Measurements from ENCODE around the gene OGFOD2. TPM values are rescaled to one million over a fixed set of nuclear protein-coding genes. Genes with fewer than 3 reads are reported as not detected.

Gene OGFOD2
- total RNA-seq, 2 donors from 2014 or later: 26.3 to 27.6 TPM

DNA sequence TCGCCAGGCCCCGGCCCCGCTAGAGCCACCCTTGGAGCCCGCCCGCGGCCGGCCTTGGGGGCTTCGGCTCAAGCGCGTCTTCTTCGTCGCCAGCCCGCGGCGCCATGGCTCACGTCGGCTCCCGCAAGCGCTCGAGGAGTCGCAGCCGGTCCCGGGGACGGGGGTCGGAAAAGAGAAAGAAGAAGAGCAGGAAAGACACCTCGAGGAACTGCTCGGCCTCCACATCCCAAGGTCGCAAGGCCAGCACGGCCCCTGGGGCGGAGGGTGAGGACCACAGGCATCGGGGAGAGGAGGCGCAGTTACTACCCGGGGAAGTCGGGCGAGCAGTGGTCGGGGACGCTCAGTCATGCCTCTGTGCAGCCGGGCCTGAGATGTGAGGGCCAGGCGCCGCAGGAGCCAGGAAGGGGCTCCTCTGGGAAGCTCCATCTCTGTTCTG, 6.0 kb downstream of the OGFOD2 start:
- TF ChIP-seq POLR2A (IDR thresholded peaks at IDR 0.05) (no peak), POLR2AphosphoS5 (IDR thresholded peaks at IDR 0.05) (no peak)
- TF ChIP-seq, protein P1, sequence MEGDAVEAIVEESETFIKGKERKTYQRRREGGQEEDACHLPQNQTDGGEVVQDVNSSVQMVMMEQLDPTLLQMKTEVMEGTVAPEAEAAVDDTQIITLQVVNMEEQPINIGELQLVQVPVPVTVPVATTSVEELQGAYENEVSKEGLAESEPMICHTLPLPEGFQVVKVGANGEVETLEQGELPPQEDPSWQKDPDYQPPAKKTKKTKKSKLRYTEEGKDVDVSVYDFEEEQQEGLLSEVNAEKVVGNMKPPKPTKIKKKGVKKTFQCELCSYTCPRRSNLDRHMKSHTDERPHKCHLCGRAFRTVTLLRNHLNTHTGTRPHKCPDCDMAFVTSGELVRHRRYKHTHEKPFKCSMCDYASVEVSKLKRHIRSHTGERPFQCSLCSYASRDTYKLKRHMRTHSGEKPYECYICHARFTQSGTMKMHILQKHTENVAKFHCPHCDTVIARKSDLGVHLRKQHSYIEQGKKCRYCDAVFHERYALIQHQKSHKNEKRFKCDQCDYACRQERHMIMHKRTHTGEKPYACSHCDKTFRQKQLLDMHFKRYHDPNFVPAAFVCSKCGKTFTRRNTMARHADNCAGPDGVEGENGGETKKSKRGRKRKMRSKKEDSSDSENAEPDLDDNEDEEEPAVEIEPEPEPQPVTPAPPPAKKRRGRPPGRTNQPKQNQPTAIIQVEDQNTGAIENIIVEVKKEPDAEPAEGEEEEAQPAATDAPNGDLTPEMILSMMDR (IDR thresholded peaks at IDR 0.05): no peak
- H3K36me3 ChIP-seq: no peaks in the 10 kb centered on the region

DNA sequence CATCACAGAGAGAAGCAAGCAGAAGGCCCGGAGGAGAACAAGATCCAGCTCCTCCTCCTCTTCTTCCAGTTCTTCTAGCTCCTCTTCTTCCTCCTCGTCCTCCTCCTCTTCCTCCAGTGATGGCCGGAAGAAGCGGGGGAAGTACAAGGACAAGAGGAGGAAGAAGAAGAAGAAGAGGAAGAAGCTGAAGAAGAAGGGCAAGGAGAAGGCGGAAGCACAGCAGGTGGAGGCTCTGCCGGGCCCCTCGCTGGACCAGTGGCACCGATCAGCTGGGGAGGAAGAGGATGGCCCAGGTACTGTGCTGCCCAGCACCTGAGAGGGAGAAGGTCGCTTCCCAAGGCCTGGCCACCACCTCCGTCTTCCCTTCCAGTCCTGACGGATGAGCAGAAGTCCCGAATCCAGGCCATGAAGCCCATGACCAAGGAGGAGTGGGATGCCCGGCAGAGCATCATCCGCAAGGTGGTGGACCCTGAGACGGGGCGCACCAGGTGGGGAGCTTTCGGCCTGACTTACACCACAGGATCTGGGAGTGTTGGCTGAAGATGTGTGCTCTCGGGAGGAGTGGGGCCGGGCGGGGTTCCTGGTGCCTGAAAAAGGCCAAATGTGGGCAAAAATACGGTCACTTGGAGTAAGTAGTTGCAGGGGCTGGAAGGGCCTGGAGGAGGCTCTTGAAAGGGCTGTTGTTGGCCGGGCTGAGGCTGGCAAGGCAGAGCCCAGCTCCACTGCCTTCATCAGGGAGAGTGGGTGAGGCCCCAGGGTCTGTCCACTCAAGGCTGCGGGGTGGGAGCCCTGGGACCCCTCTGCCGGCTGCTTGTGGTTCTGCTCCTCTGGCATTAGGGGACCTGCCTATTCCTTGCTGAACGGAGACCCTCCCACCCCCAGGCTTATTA, 6.8 kb downstream of the OGFOD2 start:
- no peaks in the 10 kb centered on the region for H3K9me3 ChIP-seq
- TF ChIP-seq POLR2AphosphoS5 (IDR thresholded peaks at IDR 0.05) (no peak), POLR2A (IDR thresholded peaks at IDR 0.05) (no peak)
- TF ChIP-seq, protein P1 (IDR thresholded peaks at IDR 0.05): no peak
- peak overlapping the region; percentile 84 to 85 for H3K27ac ChIP-seq
- intact Hi-C loops (cut with DNase I): loop anchor here (5.0 kb wide), 3 partner anchors 170 to 600 kb away; partner anchors contain the start of genes MPHOSPH9, MTRFR, PITPNM2 and TMED2
- H3K36me3 ChIP-seq: no peaks in the 10 kb centered on the region
- H3K4me1 ChIP-seq (replicated peaks): peaks cover 37% of the 10 kb centered on the region
- H3K4me3 ChIP-seq: peak overlapping the region; percentile 95 to 97
- WGBS: 64% methylated on average over 25 of the region's 25 CpGs
- H3K27me3 ChIP-seq (replicated peaks; ENCODE audit: insufficient read depth): no peaks in the 10 kb centered on the region
- DNase-seq (ENCODE audit: low spot score): no peak

More for the DNA sequence above, 6.0 kb downstream of the OGFOD2 start:
- H3K9me3 ChIP-seq: no peaks in the 10 kb centered on the region
- no peak for DNase-seq (ENCODE audit: low spot score)
- peak overlapping the region; percentile 95 to 97 for H3K4me3 ChIP-seq
- 2% methylated on average over 40 of the region's 40 CpGs for WGBS
- intact Hi-C loops (cut with DNase I): loop anchor here (5.0 kb wide), 3 partner anchors 171 to 601 kb away; partner anchors contain the start of genes MPHOSPH9, MTRFR, PITPNM2 and TMED2
- H3K27ac ChIP-seq: peak overlapping the region; percentile 84 to 85
- peaks cover 44% of the 10 kb centered on the region for H3K4me1 ChIP-seq (replicated peaks)
- no peaks in the 10 kb centered on the region for H3K27me3 ChIP-seq (replicated peaks; ENCODE audit: insufficient read depth)

DNA sequence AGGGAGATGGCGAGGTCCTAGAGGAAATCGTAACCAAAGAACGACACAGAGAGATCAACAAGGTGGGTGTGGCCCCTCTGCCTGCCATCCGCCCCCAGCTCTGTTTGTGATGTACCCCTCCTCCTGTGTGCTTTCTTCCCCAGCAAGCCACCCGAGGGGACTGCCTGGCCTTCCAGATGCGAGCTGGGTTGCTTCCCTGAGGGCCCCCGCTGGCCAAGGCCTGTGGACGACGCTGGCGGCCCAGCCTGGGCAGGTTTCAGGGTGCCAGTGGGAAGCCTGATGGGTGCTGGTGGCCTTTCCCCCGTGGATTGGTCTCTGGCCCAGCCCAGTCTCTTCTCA, 7.4 kb downstream of the OGFOD2 start:
- Histone ChIP-seq H3K4me1 (replicated peaks) (peaks cover 36% of the 10 kb centered on the region), H3K27me3 (replicated peaks; ENCODE audit: insufficient read depth) (no peaks in the 10 kb centered on the region), H3K9me3 (no peaks in the 10 kb centered on the region), H3K27ac (peak overlapping the region in 1 of 2 donors; percentile 84), H3K4me3 (no peak overlapping the region), H3K36me3 (no peaks in the 10 kb centered on the region)
- TF ChIP-seq, protein P1 (IDR thresholded peaks at IDR 0.05): no peak
- TF ChIP-seq POLR2AphosphoS5 (IDR thresholded peaks at IDR 0.05) (no peak), POLR2A (IDR thresholded peaks at IDR 0.05) (no peak)
- no peak for DNase-seq (ENCODE audit: low spot score)
- intact Hi-C loops (cut with DNase I): loop anchor here (5.0 kb wide), 3 partner anchors 170 to 600 kb away; partner anchors contain the start of genes MPHOSPH9, MTRFR, PITPNM2 and TMED2
- WGBS: 71% methylated on average over 11 of the region's 11 CpGs

DNA sequence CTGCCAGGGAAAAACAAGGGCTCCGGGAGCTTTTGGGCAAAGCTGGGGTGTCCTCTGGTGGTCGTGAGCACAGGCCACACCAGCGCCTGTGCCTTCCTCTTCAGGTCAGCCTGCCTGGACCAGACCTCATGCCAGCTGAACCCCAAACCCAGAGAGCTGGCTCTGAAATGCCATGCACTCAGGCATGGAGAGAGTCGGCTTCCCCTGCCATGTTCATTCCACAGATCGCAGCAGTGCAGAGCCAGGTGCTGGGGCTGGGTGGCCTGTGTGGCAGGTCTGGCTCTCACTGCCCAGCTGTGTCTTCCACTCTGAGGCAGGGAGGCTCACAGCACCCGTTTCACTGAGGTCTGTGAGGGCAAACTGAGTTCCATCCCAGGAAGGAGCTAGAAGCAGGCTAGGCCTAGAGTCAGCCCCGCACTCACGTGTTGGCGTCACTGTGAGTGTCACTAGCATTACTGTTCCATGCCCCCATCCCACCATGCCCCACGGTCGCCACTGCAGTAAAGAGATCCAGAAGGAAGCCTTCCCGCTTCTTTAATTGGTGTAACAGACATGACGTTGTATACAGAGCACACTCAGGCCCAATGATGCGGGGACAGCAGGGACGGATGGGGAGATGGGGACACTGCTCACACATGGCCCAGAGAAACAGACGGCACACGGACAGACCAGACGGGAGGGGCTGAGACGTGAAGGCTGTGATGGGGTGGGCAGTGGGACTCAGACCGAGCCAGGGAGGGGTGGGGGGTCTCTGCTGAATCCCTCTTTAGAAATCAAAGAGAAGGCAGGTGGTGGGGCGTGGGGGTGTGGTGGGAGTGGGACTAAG, 8.1 kb downstream of the OGFOD2 start:
- H3K4me1 ChIP-seq (replicated peaks): peaks cover 36% of the 10 kb centered on the region
- WGBS: 60% methylated on average over 21 of the region's 21 CpGs
- no peak for DNase-seq (ENCODE audit: low spot score)
- H3K9me3 ChIP-seq: no peaks in the 10 kb centered on the region
- no peak overlapping the region for H3K4me3 ChIP-seq
- intact Hi-C loops (cut with DNase I): loop anchor here (5.0 kb wide), 3 partner anchors 169 to 599 kb away; partner anchors contain the start of genes MPHOSPH9, MTRFR, PITPNM2 and TMED2
- peak overlapping the region; percentile 62 to 64 for H3K27ac ChIP-seq
- no peaks in the 10 kb centered on the region for H3K27me3 ChIP-seq (replicated peaks; ENCODE audit: insufficient read depth)
- TF ChIP-seq POLR2A (IDR thresholded peaks at IDR 0.05) (no peak), POLR2AphosphoS5 (IDR thresholded peaks at IDR 0.05) (no peak)
- TF ChIP-seq, protein P1 (IDR thresholded peaks at IDR 0.05): no peak
- no peaks in the 10 kb centered on the region for H3K36me3 ChIP-seq
